ENCODE results near the gene SSUH2. TPM values are rescaled to one million over a fixed set of nuclear protein-coding genes. Genes with fewer than 3 reads are reported as not detected.
A peak's percentile ranks its signal among the peaks of the same experiment; 100 is the strongest.

The SSUH2 gene
- total RNA-seq, 4 donors from 2014 or later = 0.42 to 0.44 TPM; not detected in 2

DNA sequence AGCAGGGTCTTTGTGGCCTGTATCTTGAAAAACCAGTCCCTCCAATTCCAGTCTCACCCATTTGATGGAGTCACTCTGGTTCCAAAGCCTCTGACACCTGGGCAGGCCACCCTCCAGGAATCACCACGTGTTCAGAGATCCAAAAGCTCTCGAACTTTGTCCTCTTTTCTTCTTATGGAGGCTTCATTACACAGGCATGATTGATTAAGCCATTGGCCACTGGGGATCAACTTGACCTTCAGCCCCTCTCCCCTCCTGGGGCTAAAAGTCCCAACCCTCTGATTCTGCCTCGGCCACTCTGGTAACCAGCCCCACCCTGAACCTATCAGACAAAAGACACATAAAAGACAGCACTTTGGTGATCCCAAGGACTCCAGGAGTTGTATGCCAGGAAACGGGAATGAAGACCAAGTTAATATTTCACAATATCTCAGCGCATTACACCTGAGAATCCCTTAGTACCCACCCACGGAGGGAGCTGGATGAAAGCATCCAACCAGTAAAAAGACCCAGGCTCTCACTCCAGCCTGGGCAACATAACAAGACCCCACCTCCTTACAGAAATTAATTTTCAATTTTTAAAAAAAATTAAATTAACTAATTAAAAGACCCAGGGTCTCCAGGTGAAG lies 23.0 kb upstream of the SSUH2 start:
- Histone ChIP-seq H3K36me3 (no peaks in the 10 kb centered on the region), H3K9me3 (no peaks in the 10 kb centered on the region), H3K27me3 (no peaks in the 10 kb centered on the region), H3K4me3 (no peak overlapping the region), H3K4me1 (peaks cover 0 to 7% (median 0%) of the 10 kb centered on the region in 4 donors), H3K27ac (no peak overlapping the region)
- DNase-seq (ENCODE audit: low spot score in 2 of 2) = no peak
- 87 to 92% methylated on average over 6 of the region's 6 CpGs for WGBS, 2 donors
- no peak for TF ChIP-seq POLR2A (IDR thresholded peaks at IDR 0.05)
- no peak for TF ChIP-seq CTCF (IDR thresholded peaks at IDR 0.05)
- no peak for TF ChIP-seq EP300 (IDR thresholded peaks at IDR 0.05)

DNA sequence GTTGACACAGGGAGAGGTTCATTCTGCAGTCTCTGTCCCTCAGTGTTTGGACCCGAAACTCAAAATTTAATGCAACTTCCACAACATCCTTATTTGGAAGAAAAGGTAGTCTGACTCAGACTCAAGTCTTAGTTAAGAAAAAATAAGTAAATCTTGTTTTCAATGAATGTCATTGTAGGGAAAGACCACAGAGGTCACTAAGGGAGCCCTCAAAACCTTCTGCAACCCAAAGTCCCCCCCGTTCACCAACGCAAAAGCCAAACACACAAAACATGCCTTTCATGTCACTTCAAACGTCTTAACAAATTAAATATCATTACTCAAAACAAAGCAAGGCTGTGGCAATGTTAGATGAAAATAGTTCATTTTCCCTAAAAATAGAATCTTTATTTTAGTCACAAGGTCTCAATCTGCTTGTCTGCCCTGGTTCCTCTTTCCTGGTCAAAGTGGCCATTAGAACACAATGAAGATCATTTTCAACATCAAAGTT lies 20.9 kb upstream of the SSUH2 start:
- H3K4me1 ChIP-seq = peaks cover 0 to 7% (median 0%) of the 10 kb centered on the region in 4 donors
- TF ChIP-seq POLR2A (IDR thresholded peaks at IDR 0.05) (no peak), CTCF (IDR thresholded peaks at IDR 0.05) (no peak), EP300 (IDR thresholded peaks at IDR 0.05) (no peak)

DNA sequence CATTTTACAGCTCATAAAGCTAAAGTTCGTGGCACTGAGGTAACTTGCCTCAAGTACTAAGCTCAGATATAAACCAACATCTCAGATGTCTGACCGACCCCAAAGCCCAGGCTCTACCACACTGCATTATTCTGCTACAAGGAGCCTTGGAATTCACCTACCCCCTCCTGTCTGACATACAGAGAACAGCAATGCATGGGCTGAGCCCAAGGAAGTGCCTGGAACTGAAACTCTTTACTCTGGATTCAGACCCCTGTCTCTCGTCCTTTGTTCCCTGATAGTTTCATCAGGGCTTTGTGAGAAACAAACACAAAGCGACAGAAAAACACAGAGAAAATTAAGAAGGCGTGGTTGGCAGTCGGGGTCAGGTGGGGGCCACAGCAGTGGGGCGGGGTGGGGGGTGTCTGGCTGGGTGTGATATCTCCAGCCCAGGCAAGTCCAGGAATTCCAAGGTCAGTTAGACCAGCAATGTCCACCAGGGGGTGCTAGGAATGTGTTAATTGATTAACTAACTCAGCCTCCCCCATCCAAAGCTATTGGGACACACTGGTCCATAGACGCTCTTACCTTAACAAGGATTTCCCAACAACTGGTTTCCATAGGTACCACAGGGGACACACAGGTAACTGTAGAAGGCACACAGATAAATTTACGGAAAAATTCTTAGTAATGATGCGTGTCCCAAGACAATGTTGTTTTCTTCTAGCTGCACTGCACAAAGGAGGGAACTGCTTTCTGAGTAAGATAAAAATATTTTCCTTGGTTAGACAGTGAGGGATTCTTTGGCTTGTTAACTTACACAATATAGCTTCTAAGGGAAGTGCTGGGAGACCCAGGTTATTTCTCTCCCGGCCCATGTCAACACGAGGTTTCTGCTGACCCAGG lies 18.8 kb upstream of the SSUH2 start:
- DNase-seq (ENCODE audit: low spot score in 2 of 2) = peak; percentile 41 to 70
- 49 to 61% methylated on average over 12 of the region's 12 CpGs for WGBS, 2 donors

More for the DNA sequence above, 20.9 kb upstream of the SSUH2 start:
- Histone ChIP-seq H3K27ac (no peak overlapping the region), H3K9me3 (no peaks in the 10 kb centered on the region), H3K4me3 (no peak overlapping the region), H3K27me3 (no peaks in the 10 kb centered on the region), H3K36me3 (no peaks in the 10 kb centered on the region)
- DNase-seq (ENCODE audit: low spot score in 2 of 2) = no peak
- 40 to 41% methylated on average over 4 of the region's 4 CpGs for WGBS, 2 donors

GRCh38 chr3:8662594-8662993 lies 18.0 kb upstream of the SSUH2 start:
- Histone ChIP-seq H3K4me3 (no peak overlapping the region), H3K9me3 (no peaks in the 10 kb centered on the region), H3K27ac (no peak overlapping the region), H3K27me3 (no peaks in the 10 kb centered on the region), H3K4me1 (peaks cover 0 to 27% (median 10%) of the 10 kb centered on the region in 4 donors), H3K36me3 (no peaks in the 10 kb centered on the region)
- 66 to 70% methylated on average over 4 of the region's 4 CpGs for WGBS, 2 donors
- TF ChIP-seq CTCF (IDR thresholded peaks at IDR 0.05) (no peak), POLR2A (IDR thresholded peaks at IDR 0.05) (no peak), EP300 (IDR thresholded peaks at IDR 0.05) (no peak)
- DNase-seq (ENCODE audit: low spot score in 2 of 2) = no peak

More for the DNA sequence above, 18.8 kb upstream of the SSUH2 start:
- Histone ChIP-seq H3K27ac (no peak overlapping the region), H3K4me1 (peaks cover 0 to 23% (median 4%) of the 10 kb centered on the region in 4 donors), H3K4me3 (no peak overlapping the region), H3K27me3 (no peaks in the 10 kb centered on the region), H3K36me3 (no peaks in the 10 kb centered on the region), H3K9me3 (no peaks in the 10 kb centered on the region)
- TF ChIP-seq EP300 (IDR thresholded peaks at IDR 0.05) (no peak), POLR2A (IDR thresholded peaks at IDR 0.05) (no peak), CTCF (IDR thresholded peaks at IDR 0.05) (peak; percentile 21 to 51 (median 32))

Measured in tibial nerve (tissue), 4 donors.